Measurements from ENCODE around the gene MB21D2. TPM values are rescaled to one million over a fixed set of nuclear protein-coding genes. Genes with fewer than 3 reads are reported as not detected.

MB21D2 gene
- total RNA-seq, 1 donor from 2014 or later: 42.5 TPM

- H3K9me3 Mint-ChIP-seq (ENCODE audit: unreplicated experiment): no peaks in the 10 kb centered on the region
- DNase-seq: no peak
- no peak for TF ChIP-seq CTCF (IDR thresholded peaks at IDR 0.05; ENCODE audit: partially characterized antibody, unreplicated experiment)
- peaks cover 24% of the 10 kb centered on the region for H3K4me1 Mint-ChIP-seq (ENCODE audit: low read depth, unreplicated experiment)
- H3K27ac Mint-ChIP-seq (ENCODE audit: unreplicated experiment): no peak overlapping the region
- no peaks in the 10 kb centered on the region for H3K36me3 Mint-ChIP-seq (ENCODE audit: unreplicated experiment)
- H3K4me3 Mint-ChIP-seq (ENCODE audit: unreplicated experiment): no peak overlapping the region
- peaks cover 7% of the 10 kb centered on the region for H3K27me3 Mint-ChIP-seq (ENCODE audit: unreplicated experiment)
These were observed 27.0 kb downstream of the MB21D2 start for GRCh38 chr3:192890347-192891335.

- Mint-ChIP-seq H3K4me3 (ENCODE audit: unreplicated experiment) (no peak overlapping the region), H3K4me1 (ENCODE audit: low read depth, unreplicated experiment) (peaks cover 26% of the 10 kb centered on the region), H3K36me3 (ENCODE audit: unreplicated experiment) (no peaks in the 10 kb centered on the region), H3K27me3 (ENCODE audit: unreplicated experiment) (peaks cover 6% of the 10 kb centered on the region), H3K27ac (ENCODE audit: unreplicated experiment) (no peak overlapping the region), H3K9me3 (ENCODE audit: unreplicated experiment) (no peaks in the 10 kb centered on the region)
- DNase-seq: no peak
- TF ChIP-seq CTCF (IDR thresholded peaks at IDR 0.05; ENCODE audit: partially characterized antibody, unreplicated experiment): no peak
These were observed 28.0 kb downstream of the MB21D2 start for GRCh38 chr3:192889679-192890078.

GRCh38 chr3:192888190-192888589 is 29.5 kb downstream of the MB21D2 start:
- no peak overlapping the region for H3K4me3 Mint-ChIP-seq (ENCODE audit: unreplicated experiment)
- no peak overlapping the region for H3K27ac Mint-ChIP-seq (ENCODE audit: unreplicated experiment)

GRCh38 chr3:192887701-192888100 is 30.0 kb downstream of the MB21D2 start:
- H3K9me3 Mint-ChIP-seq (ENCODE audit: unreplicated experiment): no peaks in the 10 kb centered on the region
- no peak for DNase-seq
- TF ChIP-seq CTCF (IDR thresholded peaks at IDR 0.05; ENCODE audit: partially characterized antibody, unreplicated experiment): no peak
- H3K27ac Mint-ChIP-seq (ENCODE audit: unreplicated experiment): no peak overlapping the region
- H3K4me3 Mint-ChIP-seq (ENCODE audit: unreplicated experiment): no peak overlapping the region
- H3K4me1 Mint-ChIP-seq (ENCODE audit: low read depth, unreplicated experiment): peaks cover 21% of the 10 kb centered on the region
- H3K36me3 Mint-ChIP-seq (ENCODE audit: unreplicated experiment): no peaks in the 10 kb centered on the region
- H3K27me3 Mint-ChIP-seq (ENCODE audit: unreplicated experiment): peaks cover 6% of the 10 kb centered on the region

More at GRCh38 chr3:192888190-192888589, 29.5 kb downstream of the MB21D2 start:
- no peak for DNase-seq
- Mint-ChIP-seq H3K27me3 (ENCODE audit: unreplicated experiment) (peaks cover 6% of the 10 kb centered on the region), H3K9me3 (ENCODE audit: unreplicated experiment) (no peaks in the 10 kb centered on the region), H3K4me1 (ENCODE audit: low read depth, unreplicated experiment) (peaks cover 25% of the 10 kb centered on the region), H3K36me3 (ENCODE audit: unreplicated experiment) (no peaks in the 10 kb centered on the region)
- no peak for TF ChIP-seq CTCF (IDR thresholded peaks at IDR 0.05; ENCODE audit: partially characterized antibody, unreplicated experiment)

- Mint-ChIP-seq H3K9me3 (ENCODE audit: unreplicated experiment) (no peaks in the 10 kb centered on the region), H3K4me1 (ENCODE audit: low read depth, unreplicated experiment) (peaks cover 21% of the 10 kb centered on the region), H3K27me3 (ENCODE audit: unreplicated experiment) (peaks cover 6% of the 10 kb centered on the region), H3K36me3 (ENCODE audit: unreplicated experiment) (no peaks in the 10 kb centered on the region), H3K4me3 (ENCODE audit: unreplicated experiment) (no peak overlapping the region), H3K27ac (ENCODE audit: unreplicated experiment) (no peak overlapping the region)
- no peak for TF ChIP-seq CTCF (IDR thresholded peaks at IDR 0.05; ENCODE audit: partially characterized antibody, unreplicated experiment)
- DNase-seq: no peak
These were observed 30.6 kb downstream of the MB21D2 start for GRCh38 chr3:192887047-192887446.
